Hepatic stellate cell (primary cell): ENCODE data around the gene CBX1.

Experiments
- DNase-seq: peaks from one replicate; pipeline ENCODE4 v3.0.0; 2011; ENCODE audit warnings: low spot score

Gene CBX1

DNA sequence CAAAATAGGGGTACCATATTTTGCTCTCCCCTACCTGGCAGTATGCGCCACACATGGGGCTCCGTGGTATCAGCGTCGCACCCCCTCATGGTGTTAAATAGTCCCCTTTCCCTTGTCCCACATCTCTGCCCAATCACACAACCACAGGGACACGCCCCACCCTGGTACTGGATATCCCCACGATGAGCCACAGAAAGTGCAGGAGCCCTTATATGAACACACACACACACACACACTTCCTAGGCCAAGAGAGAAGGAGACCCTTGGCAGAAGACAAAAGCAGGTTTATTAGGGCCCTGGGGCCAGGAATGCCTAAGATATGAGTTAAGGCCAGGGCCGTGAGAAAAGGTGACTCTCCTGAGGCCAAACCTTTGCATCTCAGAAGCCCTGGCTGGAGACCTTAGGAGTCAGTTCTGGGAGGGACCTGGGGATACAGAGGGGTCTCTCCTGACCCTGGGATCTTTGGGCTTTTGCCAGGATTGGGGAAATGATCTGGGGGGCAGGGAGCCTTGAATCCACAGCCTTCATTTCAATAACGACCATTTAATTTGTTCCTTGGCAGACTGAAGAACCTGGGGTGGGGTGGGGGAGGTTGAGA, 75.3 kb downstream of the CBX1 start:
- DNase-seq: no peak

DNA sequence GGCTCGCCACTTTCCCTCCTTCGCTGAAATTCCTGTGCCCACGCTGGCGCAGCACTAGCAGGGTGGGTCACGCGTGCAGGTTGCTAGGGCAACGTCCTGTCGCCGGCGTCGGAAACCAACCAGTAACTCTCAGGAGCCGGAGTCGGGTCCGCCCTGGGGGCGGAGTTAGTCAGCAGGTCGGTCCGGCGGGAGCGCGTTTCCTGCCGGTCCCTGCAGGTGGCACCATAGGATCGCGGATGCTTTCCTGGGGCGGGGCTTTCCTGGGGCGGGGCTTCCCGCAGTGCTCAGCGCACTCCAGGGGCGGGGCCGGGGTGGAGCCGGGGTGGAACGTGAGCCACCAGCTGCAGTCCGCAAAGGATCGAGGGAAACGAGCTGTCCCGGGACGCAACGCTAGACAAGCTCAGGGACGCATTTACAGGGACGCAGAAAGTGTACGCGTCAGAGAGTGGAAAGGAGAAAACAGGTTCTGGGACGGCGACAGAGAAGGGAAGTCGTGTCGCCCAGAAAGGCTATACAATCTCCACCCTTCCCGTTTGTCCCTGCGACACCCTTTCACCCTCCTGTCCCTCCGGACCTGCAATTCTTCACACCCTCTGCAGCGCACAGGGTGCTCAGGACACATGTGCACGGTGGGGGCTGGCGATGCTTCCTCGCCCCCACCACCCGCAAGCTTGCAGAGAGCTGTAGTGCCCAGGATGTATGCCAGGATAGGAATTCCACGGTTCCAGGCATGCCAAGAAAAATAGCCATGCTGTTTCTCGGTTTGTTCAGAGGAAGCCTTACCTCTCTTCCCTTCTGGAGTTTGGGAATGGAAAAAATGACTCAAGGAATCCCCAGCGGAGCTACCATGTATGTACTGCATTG, 76.0 kb downstream of the CBX1 start:
- peak; percentile 95 for DNase-seq

DNA sequence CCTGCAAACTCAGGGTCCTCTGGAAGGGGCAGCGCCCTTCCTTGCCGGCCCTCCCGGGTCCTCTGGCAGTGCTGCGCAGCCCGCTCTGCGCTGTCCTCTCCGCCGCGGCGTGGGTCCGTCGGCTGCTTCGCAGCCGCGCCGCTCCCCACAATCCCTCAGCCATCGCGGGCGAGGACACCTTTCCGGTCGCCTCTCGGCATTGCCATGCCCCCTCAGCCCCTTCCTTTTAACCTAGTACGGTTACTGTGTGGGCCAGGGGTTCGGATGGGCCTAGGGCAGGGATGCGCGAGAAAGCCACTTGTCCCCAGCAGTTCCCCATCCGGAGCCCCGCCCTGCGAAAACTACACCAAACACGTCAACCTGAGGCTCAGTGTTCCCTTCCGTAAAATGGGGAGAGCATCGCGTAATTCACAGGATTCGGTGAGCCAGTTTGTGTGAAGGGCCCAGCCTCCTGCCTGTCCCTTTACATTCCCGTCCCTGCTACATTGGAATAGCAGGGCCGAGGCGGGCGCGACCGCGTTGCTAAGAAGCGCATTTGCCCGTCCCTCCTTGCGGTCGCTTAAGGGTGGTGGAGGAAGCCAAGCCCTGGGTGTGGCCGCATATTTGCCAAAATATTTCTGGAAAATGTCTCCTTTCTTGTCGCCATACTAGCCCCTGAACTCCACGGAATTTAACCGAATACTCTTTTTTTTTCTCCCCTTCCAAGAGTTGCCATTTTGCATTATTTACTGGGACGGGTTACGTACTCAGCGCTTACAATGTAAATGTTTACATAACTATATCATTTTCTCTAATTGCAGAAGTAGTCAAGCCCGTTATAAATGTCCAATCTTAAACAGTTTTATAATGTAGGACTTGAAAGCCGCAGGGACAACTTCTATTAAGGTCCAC, 76.9 kb downstream of the CBX1 start:
- DNase-seq: peak; percentile 57

DNA sequence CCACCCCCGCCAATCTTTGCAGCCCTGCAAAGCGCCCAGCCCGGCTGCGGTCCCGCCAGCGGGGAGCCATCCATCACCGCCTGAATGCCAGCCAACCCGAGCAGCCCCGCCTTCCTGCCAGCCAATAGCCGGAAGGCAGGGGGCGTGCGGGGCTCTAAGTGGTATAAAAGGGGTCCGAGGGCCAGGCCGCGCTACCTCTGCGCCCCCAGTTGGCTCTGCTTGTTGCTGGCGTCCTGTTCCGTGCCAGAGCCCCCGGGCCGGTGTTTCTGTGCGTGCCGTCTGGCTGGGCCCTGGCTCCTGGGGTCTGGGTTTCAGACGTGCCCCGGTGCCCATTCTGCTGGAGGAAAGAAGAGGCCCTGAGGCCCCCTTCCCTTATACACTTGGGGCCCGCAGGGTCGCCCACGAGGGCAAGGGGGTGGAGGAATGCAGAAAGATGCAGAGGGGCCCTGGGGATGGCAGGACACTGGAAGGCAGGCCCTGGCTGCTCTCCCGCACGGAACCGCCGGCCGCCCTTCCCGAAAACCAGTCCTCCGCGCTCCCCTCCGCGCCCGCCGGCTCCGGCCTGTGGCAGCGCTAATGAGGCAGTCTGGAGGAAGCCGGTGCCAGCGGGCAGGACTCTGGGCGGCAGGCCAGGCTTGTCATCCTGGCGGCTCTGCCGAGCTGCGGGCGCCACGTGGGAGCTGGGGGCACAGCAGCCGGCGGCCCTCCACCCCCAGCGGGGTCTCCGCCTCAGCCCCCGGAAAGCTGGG, 77.7 kb downstream of the CBX1 start:
- DNase-seq: peak; percentile 65

DNA sequence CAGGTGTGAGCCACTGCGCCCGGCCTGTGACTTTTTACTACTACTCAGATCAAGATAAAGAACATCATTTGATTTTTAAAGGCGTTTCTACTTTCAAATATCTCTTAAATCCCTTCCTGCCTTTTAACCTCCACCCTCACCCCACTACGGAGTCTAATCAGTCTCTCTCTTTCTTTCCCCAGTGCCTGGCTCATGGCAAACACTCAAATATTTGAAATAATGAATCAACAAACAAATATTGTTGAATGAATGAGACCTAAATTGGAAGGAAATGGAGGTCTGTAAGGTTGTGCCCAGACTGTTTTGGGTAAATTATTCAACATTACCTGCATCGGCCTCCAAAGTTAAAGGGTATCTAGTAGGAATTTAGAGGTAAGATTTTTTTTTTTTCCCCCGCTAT, 78.4 kb downstream of the CBX1 start:
- no peak for DNase-seq

DNA sequence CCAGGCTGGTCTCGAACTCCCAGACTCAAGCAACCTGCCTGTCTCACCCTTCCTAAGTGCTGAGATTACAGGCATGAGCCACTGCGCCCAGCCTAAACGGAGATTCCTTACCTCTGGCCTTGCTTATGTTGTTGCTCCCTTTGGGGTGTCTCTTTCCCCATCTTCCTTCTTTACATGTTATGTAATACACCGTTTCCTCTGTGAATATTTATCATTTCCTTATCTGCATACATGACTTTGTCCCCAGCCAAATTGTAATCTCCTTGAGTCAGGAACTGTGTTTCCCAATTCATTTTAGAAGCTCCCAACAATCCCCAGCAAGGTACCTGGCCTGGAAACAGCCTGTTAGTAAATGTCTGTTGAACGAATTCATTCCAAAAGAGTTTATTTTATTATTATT, 79.3 kb downstream of the CBX1 start:
- no peak for DNase-seq
